Amniotic stem cell (primary cell): ENCODE results near the gene PDP2.
A peak's percentile ranks its signal among the peaks of the same experiment; 100 is the strongest.
"Not testable (repeated sequence)": the region's sequence is repeated elsewhere in the genome, so short reads cannot be mapped to it uniquely, and the experiment has no call there.

Experiments
- DNase-seq: peaks from one replicate; lab custom pipeline; 2025; lab: John Stamatoyannopoulos, UW

PDP2 gene

DNA sequence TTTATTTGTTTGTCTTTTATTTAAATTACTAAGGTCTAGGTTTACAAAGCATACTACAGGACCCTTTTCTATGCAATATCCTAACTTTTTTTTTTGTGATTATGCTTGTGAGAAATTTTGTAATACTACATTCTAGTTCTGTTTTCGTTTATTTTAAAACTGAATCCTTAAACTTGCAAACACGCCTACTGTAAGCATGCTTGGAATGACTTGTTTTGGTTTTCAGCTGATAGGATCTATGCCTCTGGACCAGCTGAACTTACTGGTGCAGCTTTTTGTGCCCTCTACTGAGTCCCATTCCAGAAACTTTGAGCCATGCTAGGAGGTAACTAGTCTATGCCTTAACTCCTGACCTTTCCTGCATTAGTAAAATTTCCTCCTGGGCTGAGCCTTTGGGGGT, 6.0 kb downstream of the PDP2 start:
- no peak for DNase-seq

DNA sequence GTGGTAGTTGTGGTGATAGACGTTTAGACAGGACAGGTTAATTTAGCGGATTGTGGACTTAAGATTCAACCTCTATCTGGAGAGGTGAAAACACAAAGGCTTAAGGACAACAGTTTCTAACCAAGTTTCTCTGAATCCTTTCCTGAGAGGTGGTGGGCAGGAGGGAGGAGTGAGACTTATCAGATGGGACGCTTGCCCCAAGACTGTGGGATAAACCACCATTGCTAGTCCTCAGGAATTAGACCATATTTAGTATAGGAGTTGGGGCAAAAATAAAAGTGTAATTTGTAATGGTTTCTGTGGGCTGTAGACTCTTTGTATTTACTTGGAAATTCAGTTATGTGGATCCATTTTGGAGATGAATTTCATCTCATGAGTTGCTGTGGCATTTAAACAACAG, 6.6 kb downstream of the PDP2 start:
- DNase-seq: no peak

GRCh38 chr16:66888647-66889615, 8.6 kb downstream of the PDP2 start:
- DNase-seq: no peak

- DNase-seq: no peak
These were observed 9.3 kb downstream of the PDP2 start for GRCh38 chr16:66889622-66890021.

DNA sequence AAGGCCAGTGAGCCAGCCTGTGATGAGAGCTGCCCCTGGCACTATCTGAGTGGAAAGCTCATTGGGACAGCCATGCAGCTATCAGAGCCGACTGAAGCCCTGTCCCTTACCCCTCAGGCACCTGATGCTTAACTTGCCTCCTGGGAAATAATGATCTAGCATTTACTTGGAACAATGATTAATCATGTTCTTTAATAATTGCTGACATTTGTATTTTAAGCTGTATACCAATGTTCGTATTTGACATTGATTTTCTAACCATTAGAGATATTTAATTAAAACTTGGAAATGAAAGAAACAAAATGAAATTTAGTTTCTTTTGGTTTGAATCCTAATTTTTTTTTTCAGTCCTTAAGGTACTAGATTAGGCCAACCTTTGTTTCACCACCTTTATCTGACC, 10.5 kb downstream of the PDP2 start:
- DNase-seq: no peak

- no peak for DNase-seq
These were observed 11.0 kb downstream of the PDP2 start for GRCh38 chr16:66891360-66891759.

GRCh38 chr16:66891797-66892196, 11.5 kb downstream of the PDP2 start:
- DNase-seq: no peak

DNA sequence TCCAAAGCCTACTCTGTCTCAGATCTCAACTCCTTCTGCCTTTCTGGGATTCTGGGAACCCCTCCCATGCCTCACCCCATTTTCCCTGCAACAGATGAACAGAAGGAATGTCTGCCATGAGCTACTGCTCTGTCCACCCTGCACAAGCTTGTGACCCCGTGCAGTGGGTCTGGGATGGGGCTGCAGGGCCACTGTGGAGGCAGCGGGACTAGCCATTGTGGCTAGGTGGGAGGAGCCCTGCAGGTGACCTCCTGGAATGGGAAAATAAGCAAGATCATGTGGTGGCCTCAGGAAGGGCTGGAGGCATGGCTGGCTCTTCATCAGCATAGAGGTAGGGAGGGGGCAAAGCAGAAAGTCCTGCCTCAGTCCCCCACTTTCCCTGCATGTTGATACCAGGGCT, 13.7 kb downstream of the PDP2 start:
- no peak for DNase-seq

DNA sequence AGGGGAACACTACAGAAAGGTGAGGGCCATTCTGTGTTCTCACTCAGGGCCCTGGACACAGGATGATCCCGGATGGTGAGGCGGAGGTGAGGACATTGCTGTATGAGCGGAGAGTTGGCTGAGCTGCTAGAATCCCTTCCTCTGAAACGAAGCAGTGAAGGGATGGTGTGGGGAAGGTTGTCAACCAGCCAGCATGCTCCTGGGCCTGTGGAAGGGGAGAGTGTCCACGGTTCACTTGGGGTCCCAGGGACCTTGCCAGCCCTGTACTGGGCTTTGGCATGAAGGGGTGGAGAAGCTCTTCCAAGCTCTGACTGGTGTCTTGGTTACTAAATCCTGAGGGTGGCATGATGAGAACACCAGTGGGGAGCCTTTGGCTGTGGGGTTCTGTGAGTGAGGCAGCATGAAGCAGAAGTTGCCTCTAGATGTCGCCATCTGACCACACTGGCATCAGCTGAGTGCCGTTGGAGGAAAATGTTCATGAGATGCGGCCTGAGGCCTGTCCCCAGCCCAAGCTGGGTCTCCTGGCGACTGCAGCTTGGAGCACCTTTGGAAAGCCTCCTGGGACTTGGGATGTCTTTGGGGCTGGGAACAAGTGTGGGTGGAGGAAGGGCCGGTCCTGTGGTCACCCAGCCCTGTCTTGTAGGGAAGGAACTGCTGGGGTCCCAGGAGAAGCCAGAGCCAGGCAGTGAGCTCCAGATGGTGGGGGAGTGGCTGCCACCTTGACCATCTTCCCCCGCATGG, 14.8 kb downstream of the PDP2 start:
- DNase-seq: peak; percentile 65

DNA sequence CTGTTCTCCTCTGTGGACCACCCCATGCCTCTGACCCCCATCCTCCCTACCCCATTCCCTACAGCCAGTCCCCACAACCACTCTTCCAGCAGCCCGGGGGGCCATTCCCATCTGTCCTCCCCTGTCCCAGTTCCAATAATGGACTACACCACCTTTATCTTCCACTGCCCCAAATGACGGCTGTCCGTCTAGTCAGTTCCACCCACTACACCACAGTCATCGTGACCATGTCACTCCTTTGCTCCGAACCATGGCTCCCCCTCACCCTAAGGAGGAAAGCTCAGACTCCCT, 15.3 kb downstream of the PDP2 start:
- no peak for DNase-seq

GRCh38 chr16:66895999-66896398, 15.7 kb downstream of the PDP2 start:
- DNase-seq: no peak

DNA sequence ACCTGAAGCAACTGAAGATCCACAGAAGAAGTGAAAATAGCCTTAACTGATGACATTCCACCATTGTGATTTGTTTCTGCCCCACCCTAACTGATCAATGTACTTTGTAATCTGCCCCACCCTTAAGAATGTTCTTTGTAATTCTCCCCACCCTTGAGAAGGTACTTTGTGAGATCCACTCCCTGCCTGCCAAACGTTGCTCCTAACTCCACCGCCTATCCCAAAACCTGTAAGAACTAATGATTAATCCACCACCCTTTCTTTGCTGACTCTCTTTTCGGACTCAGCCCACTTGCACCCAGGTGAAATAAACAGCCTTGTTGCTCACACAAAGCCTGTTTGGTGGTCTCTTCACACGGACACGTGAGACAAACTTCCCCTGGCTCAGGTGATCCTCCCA, 16.4 kb downstream of the PDP2 start:
- not testable (repeated sequence) for DNase-seq

GRCh38 chr16:66898207-66898606, 17.9 kb downstream of the PDP2 start:
- DNase-seq: no peak

DNA sequence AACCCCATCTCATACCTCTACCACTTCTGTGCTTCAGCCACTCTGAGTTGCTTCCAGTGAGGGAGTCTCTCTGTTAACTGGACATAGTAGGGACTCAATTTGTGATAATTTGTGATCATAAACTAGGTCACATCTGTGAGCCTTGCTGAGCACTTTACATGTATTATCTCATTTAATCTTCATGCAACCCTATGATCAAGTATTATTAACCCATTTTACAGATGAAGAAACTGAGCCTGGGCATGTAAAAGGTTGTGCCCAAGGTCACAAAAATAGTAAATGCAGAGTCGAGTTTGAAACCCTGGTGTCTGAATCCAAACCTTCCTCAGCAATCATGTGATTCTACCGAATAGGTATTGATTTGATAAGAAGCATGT, 18.6 kb downstream of the PDP2 start:
- DNase-seq: no peak

- DNase-seq: no peak
These were observed 19.1 kb downstream of the PDP2 start for GRCh38 chr16:66899310-66899944.

- DNase-seq: no peak
These were observed 19.8 kb downstream of the PDP2 start for GRCh38 chr16:66899945-66900710.

GRCh38 chr16:66900721-66901441, 20.6 kb downstream of the PDP2 start:
- DNase-seq: no peak

GRCh38 chr16:66901626-66902025, 21.3 kb downstream of the PDP2 start:
- DNase-seq: no peak

DNA sequence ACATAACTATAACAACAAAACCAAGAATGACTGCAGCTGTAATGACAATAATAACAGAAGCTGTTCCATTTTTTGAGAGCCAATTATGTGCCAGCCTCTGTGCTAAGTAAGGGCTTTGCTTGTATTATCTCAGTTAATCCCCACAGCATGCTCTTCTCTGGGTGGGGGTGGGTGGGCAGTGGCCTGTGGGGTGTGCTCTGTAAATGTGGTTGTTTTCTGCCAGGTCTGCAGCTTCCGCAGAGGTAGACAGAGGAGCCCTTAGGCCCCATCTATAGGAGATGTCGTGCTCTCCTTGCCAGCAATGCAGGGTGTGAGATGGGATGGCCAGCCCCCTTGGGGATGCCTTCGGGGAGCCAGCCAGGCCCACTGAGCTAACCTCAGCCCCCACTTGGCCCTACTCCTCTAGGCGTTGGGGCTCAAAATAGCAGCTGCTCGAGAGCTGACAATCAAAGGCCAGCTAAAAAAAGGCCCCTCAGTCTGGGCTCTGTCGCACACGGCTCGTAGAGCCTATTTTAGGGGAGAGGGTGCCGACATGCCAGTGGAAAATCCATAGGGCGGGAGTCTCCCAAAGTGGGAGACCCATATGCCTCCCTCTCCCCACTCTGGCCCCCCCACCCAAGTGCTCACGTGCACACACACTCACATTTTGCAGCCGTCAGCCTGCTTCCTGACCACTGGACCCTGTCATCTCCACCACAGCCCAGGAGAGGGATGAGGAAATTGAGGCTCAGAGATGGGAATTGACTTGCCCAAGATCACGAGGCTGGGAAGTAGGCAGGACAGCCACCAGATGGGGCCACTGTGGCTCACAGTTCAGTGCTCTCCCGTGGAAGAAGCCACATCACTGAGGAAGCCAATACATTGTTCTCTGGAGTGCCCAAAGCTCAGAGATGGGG, 22.6 kb downstream of the PDP2 start:
- no peak for DNase-seq
